Measurements from ENCODE around the gene SLC25A33. TPM values are rescaled to one million over a fixed set of nuclear protein-coding genes. Genes with fewer than 3 reads are reported as not detected.
A peak's percentile ranks its signal among the peaks of the same experiment; 100 is the strongest.
"Not testable (repeated sequence)": the region's sequence is repeated elsewhere in the genome, so short reads cannot be mapped to it uniquely, and the experiment has no call there.

The SLC25A33 gene
- total RNA-seq, 2 experiments from 2014 or later, result 4.4 to 6.1 TPM

DNA sequence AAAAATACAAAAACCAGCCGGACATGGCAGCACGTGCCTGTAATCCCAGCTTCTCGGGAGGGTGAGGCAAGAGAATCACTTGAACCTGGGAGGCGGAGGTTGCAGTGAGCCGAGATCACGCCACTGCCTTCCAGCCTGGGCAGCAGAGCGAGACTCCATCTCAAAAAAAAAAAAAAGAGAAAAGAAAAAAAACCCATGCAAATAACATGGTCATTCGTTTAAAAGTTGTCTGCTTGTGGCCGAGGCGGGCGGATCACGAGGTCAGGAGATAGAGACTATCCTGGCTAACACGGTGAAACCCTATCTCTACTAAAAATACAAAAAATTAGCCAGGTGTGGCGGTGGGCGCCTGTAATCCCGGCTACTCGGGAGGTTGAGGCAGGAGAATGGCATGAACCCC lies 20.8 kb downstream of the SLC25A33 start:
- H3K9me3 Mint-ChIP-seq (ENCODE audit: low read depth); H3K4me3 Mint-ChIP-seq; intact Hi-C loops (cut with DNase I, micrococcal nuclease); H3K27ac Mint-ChIP-seq; DNase-seq; POLR2A ChIA-PET; H3K27me3 Mint-ChIP-seq; ATAC-seq; CTCF ChIA-PET: not testable (repeated sequence)
- peaks cover 29% of the 10 kb centered on the region for H3K4me1 Mint-ChIP-seq
- peaks cover 30% of the 10 kb centered on the region for H3K36me3 Mint-ChIP-seq (ENCODE audit: low read depth)

DNA sequence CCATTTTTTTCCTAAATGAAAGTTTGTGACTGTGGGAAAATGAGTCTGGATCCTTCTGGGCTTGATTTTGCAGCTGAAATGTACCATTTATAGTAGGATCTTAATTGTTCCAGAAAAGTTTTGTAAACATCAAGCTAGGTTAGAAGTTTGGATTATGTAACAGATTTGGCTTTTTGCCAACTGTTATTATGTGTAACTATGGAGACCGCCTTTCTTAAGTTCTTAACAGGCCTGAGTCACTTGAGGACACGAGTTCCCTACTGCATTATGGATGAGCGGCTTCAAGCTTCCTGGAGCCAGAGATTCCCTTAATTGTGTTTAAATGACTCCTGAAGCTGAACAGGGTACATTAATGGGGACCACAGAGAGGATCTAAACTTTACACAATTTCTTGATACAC lies 22.2 kb downstream of the SLC25A33 start:
- DNase-seq (no peak), ATAC-seq (no peak)
- H3K9me3 Mint-ChIP-seq (ENCODE audit: low read depth), result no peaks in the 10 kb centered on the region
- intact Hi-C loops (cut with DNase I, micrococcal nuclease), result no loop called here
- ChIA-PET CTCF (no interaction called here), POLR2A (no interaction called here)
- H3K4me1 Mint-ChIP-seq, result peaks cover 29% of the 10 kb centered on the region
- H3K27me3 Mint-ChIP-seq, result no peaks in the 10 kb centered on the region
- H3K27ac Mint-ChIP-seq, result no peak overlapping the region
- no peak overlapping the region for H3K4me3 Mint-ChIP-seq
- peaks cover 17% of the 10 kb centered on the region for H3K36me3 Mint-ChIP-seq (ENCODE audit: low read depth)

DNA sequence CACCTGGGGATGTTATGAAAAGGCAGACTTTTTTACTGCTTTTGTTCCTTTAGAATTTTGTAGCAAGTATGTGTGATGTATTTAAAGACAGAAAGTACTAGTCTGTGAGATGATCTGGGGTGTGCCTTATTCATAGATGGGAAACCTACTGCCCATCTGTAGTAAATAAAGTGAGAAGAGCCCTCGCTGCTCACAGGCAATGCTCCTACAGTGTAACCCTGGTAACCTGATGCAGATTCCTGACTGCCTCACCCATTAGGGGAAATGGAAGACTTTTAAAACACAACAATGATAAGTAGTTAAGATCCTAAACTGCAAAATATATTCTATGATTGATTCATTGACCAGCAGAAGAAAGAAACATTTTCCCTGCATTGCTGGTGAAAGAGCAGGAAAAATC lies 30.0 kb downstream of the SLC25A33 start:
- ChIA-PET CTCF (interaction anchor here (0.9 to 1.6 kb wide), 4 partner anchors 12 to 74 kb away, joined by 3 to 5 read pairs (median 3); no protein-coding TSS in a partner anchor), POLR2A (interaction anchor here (0.6 kb wide), 1 partner anchor 738 kb away, joined by 5 read pairs; no protein-coding TSS in a partner anchor)
- Mint-ChIP-seq H3K27ac (no peak overlapping the region), H3K27me3 (no peaks in the 10 kb centered on the region), H3K4me1 (no peaks in the 10 kb centered on the region), H3K36me3 (ENCODE audit: low read depth) (peaks cover 25% of the 10 kb centered on the region), H3K4me3 (no peak overlapping the region), H3K9me3 (ENCODE audit: low read depth) (no peaks in the 10 kb centered on the region)
- intact Hi-C loops (cut with DNase I, micrococcal nuclease), result no loop called here
- ATAC-seq (no peak), DNase-seq (no peak)

DNA sequence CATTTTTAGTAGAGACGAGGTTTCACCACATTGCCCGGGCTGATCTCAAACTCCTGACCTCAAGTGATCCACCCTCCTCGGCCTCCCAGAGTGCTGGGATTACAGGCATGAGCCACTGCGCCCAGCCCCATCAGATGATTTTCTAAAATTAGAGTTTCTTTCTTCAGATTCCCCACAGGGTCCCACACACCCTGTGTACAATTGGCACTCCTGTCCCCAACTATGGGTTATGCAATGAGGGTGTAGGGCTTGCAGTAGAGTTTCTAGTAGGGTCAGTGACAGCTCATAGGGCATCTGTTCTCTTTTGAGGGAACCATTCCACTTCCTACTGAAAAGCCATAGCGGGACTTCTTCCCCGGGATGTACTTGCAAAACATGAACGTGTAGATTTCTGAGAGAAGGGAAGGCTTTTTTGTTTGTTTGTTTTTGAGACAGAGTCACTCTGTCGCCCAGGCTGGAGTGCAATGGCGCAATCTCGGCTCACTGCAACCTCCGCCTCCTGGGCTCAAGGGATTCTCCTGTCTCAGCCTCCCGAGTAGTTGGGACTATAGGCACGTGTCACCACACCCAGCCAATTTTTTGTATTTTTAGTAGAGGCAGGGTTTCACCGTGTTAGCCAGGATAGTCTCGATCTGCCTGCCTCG lies 31.7 kb downstream of the SLC25A33 start:
- CTCF ChIA-PET, result interaction anchor here (0.6 to 1.2 kb wide), 3 partner anchors 12 to 268 kb away, joined by 3 read pairs; no protein-coding TSS in a partner anchor
- DNase-seq; H3K9me3 Mint-ChIP-seq (ENCODE audit: low read depth); POLR2A ChIA-PET; H3K27me3 Mint-ChIP-seq; H3K4me1 Mint-ChIP-seq; ATAC-seq; intact Hi-C loops (cut with DNase I, micrococcal nuclease); H3K27ac Mint-ChIP-seq; H3K4me3 Mint-ChIP-seq: not testable (repeated sequence)
- peaks cover 25% of the 10 kb centered on the region for H3K36me3 Mint-ChIP-seq (ENCODE audit: low read depth)

DNA sequence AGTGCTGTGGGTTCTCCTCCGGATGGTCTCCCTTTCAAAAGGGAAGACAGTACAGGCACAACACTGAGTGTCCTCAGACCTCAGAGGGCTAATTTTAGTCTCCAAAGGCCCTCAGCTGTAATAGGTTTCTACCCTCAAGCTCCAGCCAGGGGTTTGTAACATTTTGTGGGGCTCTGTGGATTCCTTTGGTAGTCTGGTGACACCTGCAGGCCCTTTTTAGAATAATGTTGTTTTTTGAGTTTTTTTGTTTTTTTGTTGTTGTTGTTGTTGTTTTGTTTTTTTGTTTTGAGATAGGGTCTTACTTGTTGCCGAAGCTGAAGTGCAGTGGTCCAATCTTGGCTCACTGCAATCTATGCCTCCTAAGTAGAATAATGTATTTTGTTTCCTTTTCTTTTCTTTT lies 34.5 kb downstream of the SLC25A33 start:
- Mint-ChIP-seq H3K4me1 (no peaks in the 10 kb centered on the region), H3K4me3 (no peak overlapping the region)

DNA sequence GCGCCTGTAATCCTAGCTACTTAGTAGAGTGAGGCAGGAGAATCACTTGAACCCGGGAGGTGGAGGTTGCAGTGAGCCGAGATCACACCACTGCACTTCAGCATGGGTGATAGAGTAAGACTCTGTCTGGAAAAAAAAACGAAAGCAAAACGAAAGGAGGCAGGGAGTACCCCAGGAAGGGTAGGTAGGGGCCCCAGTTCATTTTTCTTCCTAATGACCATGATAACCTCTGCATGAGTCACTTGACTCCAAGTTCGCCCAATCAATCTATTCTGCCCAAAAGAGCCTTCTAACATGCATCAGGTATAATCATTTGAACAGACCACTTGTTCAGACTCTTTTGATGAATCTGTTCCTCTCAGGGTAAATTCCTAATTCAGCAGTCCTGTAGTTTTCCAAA lies 36.2 kb downstream of the SLC25A33 start:
- no peak overlapping the region for H3K4me3 Mint-ChIP-seq
- no peak for DNase-seq

More for the DNA sequence above, 34.5 kb downstream of the SLC25A33 start:
- H3K9me3 Mint-ChIP-seq (ENCODE audit: low read depth), result no peaks in the 10 kb centered on the region
- H3K27ac Mint-ChIP-seq, result no peak overlapping the region
- DNase-seq (no peak), ATAC-seq (no peak)
- ChIA-PET POLR2A (no interaction called here), CTCF (interaction anchor here (0.6 to 1.0 kb wide), 7 partner anchors 10 to 640 kb away, joined by 3 to 9 read pairs (median 3); no protein-coding TSS in a partner anchor)
- H3K27me3 Mint-ChIP-seq, result no peaks in the 10 kb centered on the region
- H3K36me3 Mint-ChIP-seq (ENCODE audit: low read depth), result peaks cover 30% of the 10 kb centered on the region
- intact Hi-C loops (cut with DNase I, micrococcal nuclease), result loop anchor here (1.0 to 2.0 kb wide), 2 partner anchors 78 to 79 kb away; no protein-coding TSS in a partner anchor

DNA sequence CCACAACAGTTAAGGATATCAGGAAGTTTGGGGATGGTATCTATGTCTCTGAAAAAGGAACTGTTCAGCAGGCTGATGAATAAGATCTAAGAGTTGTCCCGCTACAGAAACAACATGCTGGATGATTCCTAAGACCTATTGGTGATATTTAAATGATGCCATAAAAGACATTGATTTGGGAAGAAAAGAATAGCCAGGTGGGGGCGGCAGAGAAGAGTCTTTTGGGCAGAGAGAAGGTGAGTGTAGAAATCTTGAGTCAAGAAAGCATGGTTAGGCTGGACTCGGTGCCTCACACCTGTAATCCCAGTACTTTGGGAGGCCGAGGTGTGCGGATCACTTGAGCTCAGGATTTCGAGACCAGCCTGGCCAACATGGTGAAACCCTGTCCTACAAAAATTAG lies 37.6 kb downstream of the SLC25A33 start:
- no peaks in the 10 kb centered on the region for H3K9me3 Mint-ChIP-seq (ENCODE audit: low read depth)
- no peak overlapping the region for H3K27ac Mint-ChIP-seq
- no peak for DNase-seq
- ChIA-PET CTCF (interaction anchor here (0.7 kb wide), 1 partner anchor 87 kb away, joined by 3 read pairs; no protein-coding TSS in a partner anchor), POLR2A (no interaction called here)
- H3K4me3 Mint-ChIP-seq, result no peak overlapping the region
- H3K36me3 Mint-ChIP-seq (ENCODE audit: low read depth), result peaks cover 16% of the 10 kb centered on the region
- no peaks in the 10 kb centered on the region for H3K4me1 Mint-ChIP-seq
- ATAC-seq, result no peak
- intact Hi-C loops (cut with DNase I, micrococcal nuclease), result no loop called here
- H3K27me3 Mint-ChIP-seq, result no peaks in the 10 kb centered on the region

More for the DNA sequence above, 36.2 kb downstream of the SLC25A33 start:
- Mint-ChIP-seq H3K27me3 (no peaks in the 10 kb centered on the region), H3K4me1 (no peaks in the 10 kb centered on the region), H3K9me3 (ENCODE audit: low read depth) (no peaks in the 10 kb centered on the region), H3K36me3 (ENCODE audit: low read depth) (peaks cover 18% of the 10 kb centered on the region), H3K27ac (no peak overlapping the region)
- ChIA-PET POLR2A (interaction anchor here (0.5 kb wide), 1 partner anchor 286 kb away, joined by 3 read pairs; no protein-coding TSS in a partner anchor), CTCF (interaction anchor here (0.6 kb wide), 1 partner anchor 62 kb away, joined by 4 read pairs; no protein-coding TSS in a partner anchor)
- intact Hi-C loops (cut with DNase I, micrococcal nuclease), result no loop called here
- no peak for ATAC-seq

DNA sequence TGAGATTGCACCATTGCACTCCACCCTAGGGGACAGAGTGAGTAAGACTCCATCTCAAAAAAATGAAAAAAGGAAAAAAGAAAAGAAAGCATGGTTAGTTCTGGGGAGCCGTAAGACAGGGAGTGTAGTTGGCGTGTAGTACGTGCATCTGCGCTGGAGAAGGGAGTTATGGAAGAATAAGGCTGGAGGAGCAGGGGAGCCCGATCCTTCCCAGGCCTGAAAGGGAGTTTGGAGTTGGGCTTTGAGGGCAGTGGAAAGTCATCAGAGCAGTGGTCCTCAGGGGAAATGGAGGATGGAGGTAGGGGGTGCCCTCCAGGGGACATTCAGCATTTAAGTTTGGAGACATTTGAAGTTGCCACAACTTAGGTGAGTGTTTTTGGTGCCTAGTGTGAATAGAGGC lies 38.2 kb downstream of the SLC25A33 start:
- ChIA-PET CTCF (no interaction called here), POLR2A (no interaction called here)
- intact Hi-C loops (cut with DNase I, micrococcal nuclease), result no loop called here
- Mint-ChIP-seq H3K4me3 (no peak overlapping the region), H3K27me3 (no peaks in the 10 kb centered on the region), H3K4me1 (no peaks in the 10 kb centered on the region), H3K36me3 (ENCODE audit: low read depth) (peaks cover 18% of the 10 kb centered on the region), H3K9me3 (ENCODE audit: low read depth) (no peaks in the 10 kb centered on the region), H3K27ac (peak overlapping the region; percentile 0)
- no peak for ATAC-seq
- DNase-seq, result no peak

DNA sequence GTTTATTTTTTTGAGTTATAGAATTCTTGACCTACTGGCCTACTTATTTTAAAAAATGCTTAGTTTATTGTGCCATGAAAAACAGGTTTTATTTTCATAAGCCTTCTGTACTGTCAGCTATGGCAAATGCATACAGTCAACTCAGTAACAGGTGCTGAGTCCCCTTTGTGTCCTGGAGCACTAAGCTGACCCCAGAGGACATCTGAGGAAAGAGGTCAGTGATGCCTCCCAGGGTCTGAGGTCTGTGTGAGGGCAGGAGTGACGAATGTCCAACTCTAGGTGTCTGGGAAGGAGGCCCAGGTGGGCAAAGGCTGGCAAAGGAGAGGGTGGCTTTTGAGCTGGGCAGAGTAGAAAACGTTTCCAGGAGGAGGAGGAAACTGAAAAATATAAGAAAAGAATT lies 41.7 kb downstream of the SLC25A33 start:
- H3K27me3 Mint-ChIP-seq, result no peaks in the 10 kb centered on the region
- H3K4me3 Mint-ChIP-seq, result no peak overlapping the region
- H3K9me3 Mint-ChIP-seq (ENCODE audit: low read depth), result no peaks in the 10 kb centered on the region
- H3K36me3 Mint-ChIP-seq (ENCODE audit: low read depth), result peaks cover 12% of the 10 kb centered on the region
- no peak overlapping the region for H3K27ac Mint-ChIP-seq
- POLR2A ChIA-PET, result no interaction called here
- intact Hi-C loops (cut with DNase I, micrococcal nuclease), result loop anchor here in 1 of 2 experiments (10.0 kb wide), 1 partner anchor 1114 kb away; no protein-coding TSS in a partner anchor
- CTCF ChIA-PET, result no interaction called here
- DNase-seq, result no peak
- H3K4me1 Mint-ChIP-seq, result no peaks in the 10 kb centered on the region
- ATAC-seq, result no peak

DNA sequence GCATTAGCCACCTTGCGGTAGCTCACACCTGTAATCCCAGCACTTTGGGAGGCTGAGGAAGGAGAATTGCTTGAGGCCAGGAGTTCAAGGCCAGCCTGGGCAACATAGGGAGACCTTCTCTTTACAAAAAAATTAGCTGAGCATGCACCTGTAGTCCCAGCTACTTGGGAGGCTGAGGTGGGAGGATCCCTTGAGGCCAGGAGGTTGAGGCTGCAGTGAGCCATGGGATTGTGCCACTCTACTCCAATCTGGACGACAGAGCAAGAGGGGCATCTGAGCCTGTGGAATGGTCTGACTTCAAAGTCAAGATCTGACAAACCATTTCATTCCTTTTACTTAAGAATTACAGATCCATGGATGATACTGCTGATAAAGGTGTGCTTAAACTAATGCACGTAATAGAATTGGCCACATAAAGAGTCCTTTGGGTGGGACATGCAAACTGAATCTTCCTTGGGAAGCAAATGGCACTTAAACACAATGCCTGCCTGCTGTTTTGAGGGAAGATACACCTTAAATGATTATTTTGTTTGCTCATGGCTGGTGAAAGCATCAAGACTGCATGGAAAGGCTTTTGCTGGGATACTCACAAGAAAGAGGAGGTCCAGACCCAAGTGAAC lies 47.0 kb downstream of the SLC25A33 start:
- Mint-ChIP-seq H3K27me3 (no peaks in the 10 kb centered on the region), H3K4me3 (no peak overlapping the region), H3K9me3 (ENCODE audit: low read depth) (no peaks in the 10 kb centered on the region), H3K4me1 (peaks cover 14% of the 10 kb centered on the region), H3K36me3 (ENCODE audit: low read depth) (peaks cover 10% of the 10 kb centered on the region), H3K27ac (no peak overlapping the region)
- ATAC-seq (no peak), DNase-seq (no peak)
- CTCF ChIA-PET, result interaction anchor here (0.6 to 0.7 kb wide), 3 partner anchors 35 to 839 kb away, joined by 3 read pairs; no protein-coding TSS in a partner anchor
- POLR2A ChIA-PET, result interaction anchor here (0.6 kb wide), 1 partner anchor 41 kb away, joined by 6 read pairs; no protein-coding TSS in a partner anchor
- intact Hi-C loops (cut with DNase I, micrococcal nuclease), result loop anchor here (5.0 to 10.0 kb wide), 3 partner anchors 49 to 1109 kb away; partner anchors contain the start of gene SLC25A33 (in 1 of the 2)

DNA sequence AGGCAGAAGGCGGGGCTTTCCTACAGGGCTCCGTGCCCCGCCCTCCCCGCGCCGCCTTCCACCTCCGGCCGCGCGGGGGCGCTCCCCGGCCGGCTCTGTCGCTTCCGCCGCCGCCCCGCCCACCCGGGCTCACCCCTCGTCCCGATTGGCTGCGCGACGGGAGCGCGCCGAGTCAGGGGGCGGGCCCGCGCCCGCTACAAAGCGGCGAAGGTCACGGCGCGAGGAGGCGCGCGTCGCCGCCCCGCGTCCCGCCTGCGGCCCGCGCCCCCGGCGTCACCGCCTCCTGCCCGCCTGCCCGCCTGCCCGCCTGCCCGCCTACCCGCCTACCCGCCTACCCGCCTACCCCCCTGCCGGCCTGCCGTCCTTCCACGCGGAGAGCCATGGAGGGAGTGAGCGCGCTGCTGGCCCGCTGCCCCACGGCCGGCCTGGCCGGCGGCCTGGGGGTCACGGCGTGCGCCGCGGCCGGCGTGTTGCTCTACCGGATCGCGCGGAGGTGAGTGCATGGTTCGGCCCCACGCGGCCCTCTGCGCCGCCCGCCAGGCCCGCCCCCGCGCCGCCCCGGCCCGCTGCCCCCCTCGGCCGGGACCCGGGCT lies 49.4 kb downstream of the SLC25A33 start, which contains the start of gene TMEM201:
Gene TMEM201, plus strand, starts transcription at position 361 of the 593 bp plus-strand sequence. Its CDS starts 20 bp downstream, at position 381.
- ATAC-seq, result peak; percentile 92
- no peaks in the 10 kb centered on the region for H3K27me3 Mint-ChIP-seq
- intact Hi-C loops (cut with DNase I, micrococcal nuclease), result loop anchor here (1.0 to 10.0 kb wide), 17 partner anchors 39 to 1106 kb away; partner anchors contain the start of genes SLC25A33 (in 2 of the 2), CENPS (in 1 of the 2), CTNNBIP1 (in 1 of the 2) and GPR157 (in 1 of the 2)
- DNase-seq, result peak; percentile 97
- peaks cover 26% of the 10 kb centered on the region for H3K4me1 Mint-ChIP-seq
- peaks cover 6% of the 10 kb centered on the region for H3K36me3 Mint-ChIP-seq (ENCODE audit: low read depth)
- no peaks in the 10 kb centered on the region for H3K9me3 Mint-ChIP-seq (ENCODE audit: low read depth)
- POLR2A ChIA-PET, result no interaction called here
- CTCF ChIA-PET, result interaction anchor here (0.6 to 1.0 kb wide), 4 partner anchors 38 to 348 kb away, joined by 3 to 4 read pairs (median 4); no protein-coding TSS in a partner anchor
- peak within 1 kb of the TSS; percentile 80 for H3K4me3 Mint-ChIP-seq
- H3K27ac Mint-ChIP-seq, result peak within 1 kb of the TSS; percentile 79
